NCI-H510A (cell line): ENCODE measurements around the gene SMG6.
"Not testable (repeated sequence)": the region's sequence is repeated elsewhere in the genome, so short reads cannot be mapped to it uniquely, and the experiment has no call there.

Experiments used
- DNase-seq: peaks from one replicate; lab custom pipeline; 2025; lab: John Stamatoyannopoulos, UW

SMG6 gene

GRCh38 chr17:2303204-2304188 is at the start of gene SMG6, which contains the start of gene SRR:
Gene SMG6, minus strand, starts transcription at chr17:2303785. Its CDS starts 65 bp downstream, at chr17:2303720.
Gene SRR, plus strand, starts transcription at chr17:2303950. Its CDS starts 11,611 bp downstream, at chr17:2315561.
- peak; percentile 68 for DNase-seq

- DNase-seq = no peak
Observed at GRCh38 chr17:2351269-2351668, 47.7 kb upstream of the SMG6 start.

GRCh38 chr17:2347805-2348685 is 44.5 kb upstream of the SMG6 start:
- peak; percentile 93 for DNase-seq

- no peak for DNase-seq
Observed at GRCh38 chr17:2346475-2346874, 42.9 kb upstream of the SMG6 start.

- DNase-seq = no peak
Observed at GRCh38 chr17:2344528-2344927, 40.9 kb upstream of the SMG6 start.

- DNase-seq = peak; percentile 4
Observed at GRCh38 chr17:2343421-2343820, 39.8 kb upstream of the SMG6 start.

GRCh38 chr17:2338315-2338657 is 34.7 kb upstream of the SMG6 start:
- DNase-seq = no peak

GRCh38 chr17:2337544-2338314 is 34.1 kb upstream of the SMG6 start:
- peak; percentile 13 for DNase-seq

- peak; percentile 17 for DNase-seq
Observed at GRCh38 chr17:2336852-2337543, 33.4 kb upstream of the SMG6 start, which contains the start of gene SGSM2. Gene SGSM2, plus strand, starts transcription at chr17:2337501. Its CDS starts 188 bp downstream, at chr17:2337689.

GRCh38 chr17:2336215-2336851 is 32.7 kb upstream of the SMG6 start, which contains the start of gene TSR1:
Gene TSR1, minus strand, starts transcription at chr17:2336457. Its CDS starts 30 bp downstream, at chr17:2336427.
- peak; percentile 83 for DNase-seq

GRCh38 chr17:2335726-2336214 is 32.2 kb upstream of the SMG6 start:
- DNase-seq = no peak

- DNase-seq = no peak
Observed at GRCh38 chr17:2331303-2331702, 27.7 kb upstream of the SMG6 start.

GRCh38 chr17:2323629-2324314 is 20.2 kb upstream of the SMG6 start:
- no peak for DNase-seq

GRCh38 chr17:2321399-2321798 is 17.8 kb upstream of the SMG6 start:
- no peak for DNase-seq

GRCh38 chr17:2319051-2319450 is 15.5 kb upstream of the SMG6 start:
- no peak for DNase-seq

GRCh38 chr17:2317796-2318195 is 14.2 kb upstream of the SMG6 start:
- DNase-seq = no peak

- DNase-seq = not testable (repeated sequence)
Observed at GRCh38 chr17:2316916-2317205, 13.3 kb upstream of the SMG6 start.

GRCh38 chr17:2312736-2313135 is 9.2 kb upstream of the SMG6 start:
- no peak for DNase-seq

- DNase-seq = no peak
Observed at GRCh38 chr17:2309338-2310154, 6.0 kb upstream of the SMG6 start.
